ENCODE data around the gene RNF182.

- TF ChIP-seq CTCF (IDR thresholded peaks at IDR 0.05; ENCODE audit: insufficient read depth, low read length) (no peak), POLR2AphosphoS5 (IDR thresholded peaks at IDR 0.05; ENCODE audit: low read depth) (no peak), SPI1 (IDR thresholded peaks at IDR 0.05; ENCODE audit: borderline replicate concordance, low read depth) (no peak), REST (IDR thresholded peaks at IDR 0.05; ENCODE audit: insufficient replicate concordance, low read depth) (no peak), GABPA (IDR thresholded peaks at IDR 0.05; ENCODE audit: low read depth) (no peak)
Measured at GRCh38 chr6:14000901-14001300, 76.1 kb downstream of the RNF182 start.
